Esophagus squamous epithelium (tissue), 4 donors: ENCODE results near the gene BRIP1.

Experiments used
- CTCF ChIP-seq, 6 experiments: fragments of 450-650 bp in 4 of 6; fragments of 200-600 bp in 2 of 6; sonication (generic) in 2 of 6; IDR thresholded peaks; one replicate each; pipeline ENCODE4 v1.5.1; 2016 to 2019; ENCODE audit warnings: antibody characterized with exemption in 6 of 6, mild to moderate bottlenecking in 4 of 6, moderate library complexity in 4 of 6
- POLR2A ChIP-seq, 4 donors: fragments of 450-650 bp; IDR thresholded peaks; one replicate each; pipeline ENCODE4 v1.6.1; 2017; ENCODE audit warnings: antibody characterized with exemption in 4 of 4, mild to moderate bottlenecking in 4 of 4, moderate library complexity in 3 of 4

GRCh38 chr17:61746248-61746985 is 116.9 kb downstream of the BRIP1 start:
- TF ChIP-seq CTCF (IDR thresholded peaks at IDR 0.05): no peak
- TF ChIP-seq POLR2A (IDR thresholded peaks at IDR 0.05): no peak
